Activated naive CD4-positive, alpha-beta T cell treated with anti-CD3 and anti-CD28 coated beads for 36 hours (primary cell): ENCODE data around the gene GUCY1A2. TPM values are rescaled to one million over a fixed set of nuclear protein-coding genes. Genes with fewer than 3 reads are reported as not detected.

Experiments used
- CTCF ChIA-PET: fragments of 350-600 bp; sonication (Branson Sonifier 250); formaldehyde crosslinking; loops from one replicate; lab custom pipeline; 2021; ENCODE audit warnings: antibody characterized with exemption; lab: Charles Lee
- DNase-seq: peaks from one replicate; pipeline ENCODE4 v3.0.0-alpha.2; 2020
- H3K27ac Mint-ChIP-seq: one replicate; pipeline ENCODE4 v1.8.0; 2021; ENCODE audit warnings: mild to moderate bottlenecking, mixed read lengths
- H3K27me3 Mint-ChIP-seq: one replicate; pipeline ENCODE4 v1.8.0; 2021; ENCODE audit warnings: low read depth, mixed read lengths
- H3K36me3 Mint-ChIP-seq: one replicate; pipeline ENCODE4 v1.8.0; 2021; ENCODE audit warnings: low read depth, mixed read lengths
- H3K4me1 Mint-ChIP-seq: one replicate; pipeline ENCODE4 v1.8.0; 2021; ENCODE audit warnings: low read depth, mixed read lengths
- H3K4me3 Mint-ChIP-seq: one replicate; pipeline ENCODE4 v1.8.0; 2021; ENCODE audit warnings: mild to moderate bottlenecking, moderate library complexity, mixed read lengths
- H3K9me3 Mint-ChIP-seq: one replicate; pipeline ENCODE4 v1.8.0; 2021; ENCODE audit warnings: mixed read lengths
- intact Hi-C: fragments of 100-400 bp; cut with micrococcal nuclease; formaldehyde crosslinking; loops from one replicate; pipeline ENCODE4 v1.15.1; 2023
- total RNA-seq, 2 experiments: library from RNA; stranded (reverse); gene quantifications; one replicate each; pipeline ENCODE4 v1.2.3, GENCODE V29; 2021

The GUCY1A2 gene
- total RNA-seq, 2 experiments from 2014 or later, result not detected

- no peaks in the 10 kb centered on the region for H3K9me3 Mint-ChIP-seq
- H3K27ac Mint-ChIP-seq, result no peak overlapping the region
- H3K4me3 Mint-ChIP-seq, result no peak overlapping the region
- intact Hi-C loops, result no loop called here
- H3K4me1 Mint-ChIP-seq, result peaks cover 4% of the 10 kb centered on the region
- no peak for DNase-seq
- peaks cover 46% of the 10 kb centered on the region for H3K27me3 Mint-ChIP-seq
- CTCF ChIA-PET, result no interaction called here
- peaks cover 2% of the 10 kb centered on the region for H3K36me3 Mint-ChIP-seq
Observed at GRCh38 chr11:107020594-107020993, 2.3 kb upstream of the GUCY1A2 start.

GRCh38 chr11:107018902-107019493 lies 722 bp upstream of the GUCY1A2 start:
- peaks cover 47% of the 10 kb centered on the region for H3K27me3 Mint-ChIP-seq
- peaks cover 4% of the 10 kb centered on the region for H3K4me1 Mint-ChIP-seq
- no peak overlapping the region for H3K27ac Mint-ChIP-seq
- H3K36me3 Mint-ChIP-seq, result peaks cover 2% of the 10 kb centered on the region
- CTCF ChIA-PET, result no interaction called here
- no peaks in the 10 kb centered on the region for H3K9me3 Mint-ChIP-seq
- intact Hi-C loops, result loop anchor here (5.0 kb wide), 3 partner anchors 297 to 932 kb away; no protein-coding TSS in a partner anchor
- peak; percentile 14 for DNase-seq
- H3K4me3 Mint-ChIP-seq, result no peak overlapping the region

DNA sequence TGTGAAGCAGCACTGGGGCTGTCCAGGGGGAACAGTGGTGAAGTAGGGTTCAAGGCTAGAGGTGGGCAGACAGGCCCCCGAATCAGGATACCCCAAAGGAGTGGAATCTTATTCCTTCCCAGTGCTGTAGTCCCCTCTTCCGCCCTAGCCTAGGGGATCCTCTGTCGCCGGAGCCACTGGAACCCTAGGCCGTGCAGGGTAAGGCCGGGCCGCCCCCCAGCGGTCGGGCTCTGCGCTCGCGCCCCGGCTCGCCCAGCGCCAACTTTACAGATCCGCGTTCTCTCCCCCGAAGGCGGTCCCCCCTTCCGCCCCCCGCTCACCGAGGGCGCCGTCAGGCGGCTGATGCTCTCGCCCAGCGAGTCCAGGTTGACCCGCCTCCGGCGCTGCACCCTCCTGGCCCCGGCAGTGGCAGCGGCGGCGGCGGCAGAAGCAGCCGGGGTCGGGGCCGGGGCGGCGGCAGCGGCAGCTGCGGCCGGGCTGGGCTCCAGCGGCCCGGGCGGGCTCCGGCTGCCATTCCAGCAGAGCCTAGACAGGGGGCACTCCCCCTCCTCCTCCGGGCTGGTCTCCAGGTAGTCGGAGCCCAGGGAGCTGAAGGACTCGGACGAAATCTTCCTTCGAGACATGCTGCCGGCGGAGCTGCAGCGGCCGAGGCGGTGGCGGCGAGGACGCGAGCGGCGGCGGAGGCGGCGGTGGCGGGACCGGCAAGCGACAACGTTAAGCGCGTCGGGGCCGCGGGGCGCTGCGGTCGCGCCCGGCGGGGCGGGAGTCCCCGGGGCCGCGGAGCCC lies 650 bp downstream of the GUCY1A2 start:
- H3K36me3 Mint-ChIP-seq, result peaks cover 2% of the 10 kb centered on the region
- peak overlapping the region; percentile 24 for H3K4me3 Mint-ChIP-seq
- DNase-seq, result peak; percentile 16
- intact Hi-C loops, result loop anchor here (5.0 kb wide), 3 partner anchors 295 to 930 kb away; no protein-coding TSS in a partner anchor
- peaks cover 47% of the 10 kb centered on the region for H3K27me3 Mint-ChIP-seq
- H3K4me1 Mint-ChIP-seq, result peaks cover 4% of the 10 kb centered on the region
- CTCF ChIA-PET, result no interaction called here
- H3K27ac Mint-ChIP-seq, result no peak overlapping the region
- no peaks in the 10 kb centered on the region for H3K9me3 Mint-ChIP-seq

DNA sequence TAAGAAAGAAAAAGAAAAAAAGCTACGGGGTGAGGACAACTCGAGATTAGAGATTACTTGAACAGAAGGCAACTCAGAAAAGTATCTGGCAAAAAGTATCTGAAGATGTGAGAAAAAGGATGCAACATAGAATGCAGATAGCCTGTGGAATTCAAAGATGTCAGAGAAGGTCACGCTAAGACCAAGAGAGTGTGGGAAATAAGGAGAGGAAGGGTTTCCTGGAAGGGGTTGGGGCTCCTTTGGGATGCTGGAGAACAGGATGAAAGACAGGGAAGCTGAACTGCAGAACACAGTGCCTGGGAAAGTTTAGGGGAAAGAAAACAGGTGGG lies 1.2 kb downstream of the GUCY1A2 start:
- H3K9me3 Mint-ChIP-seq, result no peaks in the 10 kb centered on the region
- CTCF ChIA-PET, result no interaction called here
- peaks cover 43% of the 10 kb centered on the region for H3K27me3 Mint-ChIP-seq
- peak overlapping the region; percentile 24 for H3K4me3 Mint-ChIP-seq
- DNase-seq, result no peak
- H3K36me3 Mint-ChIP-seq, result peaks cover 2% of the 10 kb centered on the region
- H3K4me1 Mint-ChIP-seq, result peaks cover 4% of the 10 kb centered on the region
- H3K27ac Mint-ChIP-seq, result no peak overlapping the region
- intact Hi-C loops, result loop anchor here (5.0 kb wide), 3 partner anchors 295 to 930 kb away; no protein-coding TSS in a partner anchor

- Mint-ChIP-seq H3K27me3 (peaks cover 30% of the 10 kb centered on the region), H3K4me3 (no peak overlapping the region), H3K27ac (no peak overlapping the region), H3K9me3 (no peaks in the 10 kb centered on the region), H3K4me1 (peaks cover 4% of the 10 kb centered on the region), H3K36me3 (peaks cover 2% of the 10 kb centered on the region)
- no peak for DNase-seq
- intact Hi-C loops, result loop anchor here (5.0 kb wide), 3 partner anchors 293 to 928 kb away; no protein-coding TSS in a partner anchor
- CTCF ChIA-PET, result no interaction called here
Observed at GRCh38 chr11:107014871-107015270, 3.4 kb downstream of the GUCY1A2 start.

DNA sequence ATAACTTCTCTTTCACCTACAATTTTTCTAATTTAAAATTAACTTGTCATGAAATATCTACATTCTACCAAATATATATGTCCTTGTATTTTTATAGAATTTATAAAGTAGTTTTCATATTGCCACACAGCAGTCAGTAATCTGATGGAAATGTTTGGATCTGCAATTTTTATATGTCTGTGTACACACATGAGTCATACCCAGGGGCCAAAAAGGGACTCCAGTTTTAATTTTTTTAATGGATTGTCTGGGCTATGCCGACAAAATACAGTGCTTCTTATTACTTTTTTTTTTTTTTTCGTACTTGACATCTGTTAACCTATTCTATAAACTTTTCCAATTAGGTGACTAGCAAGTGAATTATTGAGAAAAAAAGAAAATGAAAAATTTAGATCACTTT lies 6.3 kb downstream of the GUCY1A2 start:
- intact Hi-C loops, result no loop called here
- Mint-ChIP-seq H3K4me3 (no peak overlapping the region), H3K27me3 (peaks cover 15% of the 10 kb centered on the region), H3K27ac (no peak overlapping the region), H3K4me1 (peaks cover under 1% of the 10 kb centered on the region), H3K36me3 (peaks cover 2% of the 10 kb centered on the region), H3K9me3 (peaks cover 4% of the 10 kb centered on the region)
- CTCF ChIA-PET, result interaction anchor here (0.8 kb wide), 1 partner anchor 10 kb away, joined by 4 read pairs; no protein-coding TSS in a partner anchor
- DNase-seq, result no peak

DNA sequence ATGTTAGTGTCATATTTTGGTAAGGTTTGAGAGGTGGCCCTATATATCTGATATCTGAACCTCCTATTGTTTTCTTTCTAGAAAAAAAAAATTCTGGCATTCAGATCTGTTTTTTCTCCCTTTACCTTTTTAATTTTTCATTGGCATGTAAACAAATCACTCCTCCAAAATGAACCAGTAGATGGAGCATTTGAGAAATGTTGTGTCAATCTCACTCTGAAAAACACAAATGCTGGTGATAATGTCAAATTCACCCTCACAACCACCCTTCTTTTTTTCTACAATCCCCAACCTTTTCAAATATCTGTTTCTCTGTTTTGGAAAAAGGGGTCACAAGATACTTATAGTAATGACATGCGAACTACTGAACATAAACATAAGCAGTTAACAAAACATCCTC lies 9.1 kb downstream of the GUCY1A2 start:
- CTCF ChIA-PET, result interaction anchor here (1.0 kb wide), 1 partner anchor 10 kb away, joined by 4 read pairs; no protein-coding TSS in a partner anchor
- Mint-ChIP-seq H3K27me3 (no peaks in the 10 kb centered on the region), H3K27ac (no peak overlapping the region), H3K4me3 (no peak overlapping the region), H3K36me3 (no peaks in the 10 kb centered on the region), H3K4me1 (no peaks in the 10 kb centered on the region), H3K9me3 (peaks cover 4% of the 10 kb centered on the region)
- intact Hi-C loops, result no loop called here
- no peak for DNase-seq

GRCh38 chr11:107006076-107006833 lies 12.0 kb downstream of the GUCY1A2 start:
- CTCF ChIA-PET, result no interaction called here
- H3K36me3 Mint-ChIP-seq, result no peaks in the 10 kb centered on the region

GRCh38 chr11:106999196-106999595 lies 19.1 kb downstream of the GUCY1A2 start:
- no peaks in the 10 kb centered on the region for H3K4me1 Mint-ChIP-seq
- intact Hi-C loops, result no loop called here
- H3K27ac Mint-ChIP-seq, result no peak overlapping the region
- H3K36me3 Mint-ChIP-seq, result no peaks in the 10 kb centered on the region
- no peak for DNase-seq
- no peaks in the 10 kb centered on the region for H3K27me3 Mint-ChIP-seq
- no peaks in the 10 kb centered on the region for H3K9me3 Mint-ChIP-seq
- no peak overlapping the region for H3K4me3 Mint-ChIP-seq
- CTCF ChIA-PET, result interaction anchor here (0.9 kb wide), 1 partner anchor 11 kb away, joined by 4 read pairs; no protein-coding TSS in a partner anchor

More at GRCh38 chr11:107006076-107006833, 12.0 kb downstream of the GUCY1A2 start:
- DNase-seq, result no peak
- H3K27ac Mint-ChIP-seq, result no peak overlapping the region
- H3K4me1 Mint-ChIP-seq, result no peaks in the 10 kb centered on the region
- intact Hi-C loops, result no loop called here
- H3K27me3 Mint-ChIP-seq, result no peaks in the 10 kb centered on the region
- H3K4me3 Mint-ChIP-seq, result no peak overlapping the region
- peaks cover 4% of the 10 kb centered on the region for H3K9me3 Mint-ChIP-seq

DNA sequence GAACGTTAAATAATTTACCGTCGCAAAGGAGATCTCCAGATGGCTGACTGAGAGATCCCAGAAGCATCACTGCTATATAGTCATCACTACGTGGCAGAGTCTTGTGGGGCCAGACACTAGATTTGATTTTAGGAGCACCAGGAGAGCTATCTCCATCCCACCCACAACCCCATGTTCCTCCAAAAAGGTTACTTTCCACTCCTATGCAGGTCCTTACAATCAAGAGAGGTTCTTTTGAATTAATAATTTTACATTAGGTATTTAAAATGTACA lies 19.4 kb downstream of the GUCY1A2 start:
- H3K4me3 Mint-ChIP-seq, result no peak overlapping the region
- H3K9me3 Mint-ChIP-seq, result no peaks in the 10 kb centered on the region
- H3K27me3 Mint-ChIP-seq, result no peaks in the 10 kb centered on the region
- no peak overlapping the region for H3K27ac Mint-ChIP-seq
- intact Hi-C loops, result no loop called here
- H3K4me1 Mint-ChIP-seq, result no peaks in the 10 kb centered on the region
- no peak for DNase-seq
- CTCF ChIA-PET, result no interaction called here
- no peaks in the 10 kb centered on the region for H3K36me3 Mint-ChIP-seq

GRCh38 chr11:106998116-106998915 lies 20.0 kb downstream of the GUCY1A2 start:
- Mint-ChIP-seq H3K9me3 (no peaks in the 10 kb centered on the region), H3K4me3 (no peak overlapping the region), H3K4me1 (no peaks in the 10 kb centered on the region), H3K36me3 (no peaks in the 10 kb centered on the region), H3K27ac (no peak overlapping the region), H3K27me3 (no peaks in the 10 kb centered on the region)
- no peak for DNase-seq
- intact Hi-C loops, result no loop called here
- CTCF ChIA-PET, result no interaction called here

GRCh38 chr11:106997227-106997626 lies 21.0 kb downstream of the GUCY1A2 start:
- Mint-ChIP-seq H3K27ac (no peak overlapping the region), H3K9me3 (peaks cover 2% of the 10 kb centered on the region), H3K4me1 (no peaks in the 10 kb centered on the region), H3K4me3 (no peak overlapping the region), H3K36me3 (no peaks in the 10 kb centered on the region), H3K27me3 (peaks cover 2% of the 10 kb centered on the region)
- no peak for DNase-seq
- CTCF ChIA-PET, result no interaction called here
- intact Hi-C loops, result no loop called here
